SW480 (cell line): ENCODE data around the gene CLCN6.
A peak's percentile ranks its signal among the peaks of the same experiment; 100 is the strongest.

Experiments used
- DNase-seq: peaks from one replicate; pipeline ENCODE4 v3.0.0-alpha.2; 2016; ENCODE audit warnings: low spot score

CLCN6 gene

DNA sequence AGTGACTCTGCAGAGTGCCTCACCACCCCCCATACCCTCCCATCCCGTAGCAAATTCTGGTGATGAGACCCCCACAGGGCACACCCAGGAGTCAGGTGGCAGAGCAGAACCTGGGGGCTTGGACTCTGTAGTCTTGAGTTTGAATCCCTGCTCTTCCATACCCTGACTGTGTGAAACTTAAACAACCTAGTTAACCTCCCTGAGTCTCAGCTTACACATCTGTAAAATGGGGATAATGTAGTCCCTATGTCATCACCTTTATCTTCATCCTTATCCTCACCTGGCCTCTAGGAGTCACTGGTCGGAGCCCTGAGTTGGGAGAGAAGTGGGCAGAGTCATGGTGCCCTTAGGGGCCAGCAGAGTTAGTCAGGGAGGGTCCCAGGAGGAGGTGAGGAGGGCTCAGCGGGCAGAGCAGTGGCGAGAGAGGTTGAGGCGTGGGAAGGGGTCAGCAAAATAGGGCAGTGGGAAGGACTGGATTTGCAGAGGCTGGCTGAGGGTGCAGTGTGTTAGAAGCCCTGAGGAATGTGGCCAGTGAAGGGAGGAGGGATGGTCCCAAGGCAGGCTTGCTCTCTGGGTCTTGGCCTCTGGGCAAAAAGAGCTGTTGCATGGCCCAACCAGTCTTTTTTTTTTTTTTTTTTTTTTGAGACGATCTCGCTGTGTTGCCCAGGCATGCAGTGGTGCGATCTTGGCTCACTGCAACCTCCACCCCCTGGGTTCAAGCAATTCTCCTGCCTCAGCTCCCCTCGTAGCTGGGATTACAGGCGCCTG, 25.4 kb upstream of the CLCN6 start:
- DNase-seq = no peak

DNA sequence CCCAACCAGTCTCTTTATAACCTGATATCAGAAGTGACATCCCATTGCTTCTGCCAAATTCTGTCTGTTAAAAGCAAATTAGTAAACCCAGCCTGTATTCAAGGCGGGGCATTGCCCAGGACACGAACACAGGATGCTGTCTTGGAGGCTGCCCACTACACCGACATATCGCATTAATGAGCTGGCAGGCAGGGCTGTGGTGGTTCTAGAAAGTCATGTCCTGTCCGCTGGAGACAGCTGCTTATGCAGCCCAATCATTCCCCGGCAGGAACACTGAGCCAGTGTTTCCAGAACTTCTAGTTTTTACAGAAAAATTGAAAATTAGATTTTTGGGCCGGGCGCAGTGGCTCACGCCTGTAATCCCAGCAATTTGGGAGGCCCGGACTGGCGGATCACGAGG, 24.7 kb upstream of the CLCN6 start:
- no peak for DNase-seq

DNA sequence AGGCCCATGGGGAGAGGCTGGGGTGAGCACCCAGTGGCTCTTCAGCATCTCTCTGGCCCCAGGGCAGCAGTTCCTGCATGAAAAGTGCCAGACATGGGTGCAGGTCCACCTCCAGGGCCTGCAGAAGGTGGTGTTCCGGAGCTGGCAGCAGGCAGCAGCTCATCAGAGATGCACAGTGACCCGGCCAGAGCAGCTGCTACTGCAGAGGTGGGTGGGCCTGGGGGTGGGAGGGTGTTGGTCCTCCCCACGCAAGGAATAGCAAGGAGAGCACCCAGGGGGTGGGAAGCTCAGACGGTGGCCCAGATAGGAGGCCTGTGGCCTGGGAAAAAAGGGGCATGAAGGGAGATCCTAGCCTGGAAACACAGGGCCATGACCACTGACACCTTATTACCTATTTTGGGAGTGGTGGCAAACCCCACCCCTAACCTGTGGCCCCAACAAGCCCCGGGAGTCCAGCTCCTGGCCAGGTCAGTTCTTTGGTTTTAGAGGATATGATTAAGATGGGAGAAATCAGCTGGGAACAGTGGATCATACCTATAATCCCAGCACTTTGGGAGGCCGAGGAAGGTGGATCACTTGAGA, 23.8 kb upstream of the CLCN6 start:
- DNase-seq = no peak

DNA sequence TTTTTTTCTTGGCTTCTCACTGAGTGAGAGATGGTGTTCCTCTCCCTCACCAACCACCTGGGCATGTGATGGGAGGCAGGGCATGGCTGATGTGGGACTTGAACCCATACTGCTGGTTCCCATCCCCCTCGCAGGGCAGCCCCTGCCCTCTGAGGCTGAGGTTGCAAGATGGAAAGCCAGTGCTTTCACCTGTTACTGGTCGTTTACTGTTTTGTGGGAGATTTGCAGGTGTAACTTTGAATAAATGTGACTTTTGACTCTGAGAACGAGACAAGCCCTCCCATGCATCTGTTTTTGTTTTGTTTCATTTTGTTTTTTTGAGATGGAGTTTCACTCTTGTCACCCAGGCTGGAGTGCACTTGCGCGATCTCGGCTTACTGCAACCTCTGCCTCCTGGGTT, 22.4 kb upstream of the CLCN6 start:
- DNase-seq = no peak

DNA sequence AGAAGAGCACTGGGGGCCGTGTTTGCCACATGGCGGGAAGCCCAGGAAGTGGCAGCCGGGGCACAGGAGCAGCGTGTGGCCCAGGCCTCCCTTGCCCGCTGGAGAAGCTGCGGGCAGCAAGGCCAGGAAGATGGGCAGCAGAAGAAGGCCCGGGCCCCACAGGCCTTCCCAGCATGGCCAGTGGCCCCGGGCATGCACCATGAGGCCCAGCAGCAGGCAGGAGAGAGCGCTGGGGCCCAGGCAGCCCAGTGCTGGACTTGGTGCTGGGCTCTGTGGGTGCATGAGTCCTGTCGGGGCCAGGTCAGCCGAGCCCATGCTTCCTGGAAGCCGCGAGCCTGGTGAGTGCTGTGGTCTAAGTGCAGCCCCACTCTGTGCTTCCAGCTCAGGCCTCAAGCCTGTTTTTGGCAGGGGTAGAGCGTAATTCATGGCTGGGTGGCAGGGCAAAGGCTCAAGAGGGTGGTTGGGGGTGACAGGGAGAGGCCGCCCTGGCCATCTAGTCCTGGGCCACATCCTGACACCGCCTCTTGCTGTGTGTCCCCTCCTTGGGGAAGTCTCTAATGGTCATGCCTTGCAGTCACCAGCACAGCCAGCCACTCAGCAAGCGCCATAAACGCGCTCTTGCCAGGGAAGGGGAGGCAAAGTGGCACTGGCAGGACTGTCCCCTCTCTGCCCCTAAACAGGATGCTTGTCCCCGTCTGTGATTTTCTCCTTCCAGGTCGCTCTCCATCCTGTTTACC, 21.6 kb upstream of the CLCN6 start:
- no peak for DNase-seq

DNA sequence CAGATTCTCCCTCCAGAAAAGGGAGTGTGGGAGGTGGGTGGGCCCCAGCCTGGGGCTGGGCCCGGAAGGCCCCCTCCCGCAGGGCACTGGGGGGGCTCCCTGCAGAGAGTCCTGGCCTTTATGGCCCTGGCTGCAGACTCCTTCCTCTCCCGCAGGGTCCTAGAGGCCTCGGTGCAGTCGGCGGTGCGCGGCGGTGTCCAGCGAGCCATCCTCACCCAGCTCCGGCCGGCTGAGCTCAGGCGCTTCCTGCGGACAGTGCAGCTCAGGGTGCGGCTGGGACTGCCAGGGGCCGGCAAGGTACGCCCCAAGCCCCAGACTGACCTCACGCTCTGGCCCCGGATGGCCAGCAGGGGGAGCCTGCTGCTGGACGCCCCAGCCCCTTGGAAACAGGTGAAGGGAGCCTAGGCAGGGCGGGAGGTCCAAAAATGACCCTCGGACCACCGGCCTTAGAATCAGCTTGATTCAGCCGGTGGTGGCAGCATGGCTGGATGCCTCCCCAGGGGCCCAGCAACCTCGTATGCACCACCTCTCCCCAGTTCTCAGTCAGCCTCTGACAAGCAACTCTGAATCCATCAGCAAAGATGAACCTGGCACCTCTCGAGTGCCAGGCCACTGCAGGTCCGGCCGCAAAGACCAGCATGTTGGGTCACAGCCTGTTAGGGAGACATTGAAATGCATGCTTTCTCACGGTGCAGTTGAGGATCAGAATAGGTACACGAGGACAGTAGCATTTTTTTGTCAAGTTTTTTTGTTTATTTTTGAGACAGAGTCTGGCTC, 20.8 kb upstream of the CLCN6 start:
- DNase-seq = peak; percentile 49

DNA sequence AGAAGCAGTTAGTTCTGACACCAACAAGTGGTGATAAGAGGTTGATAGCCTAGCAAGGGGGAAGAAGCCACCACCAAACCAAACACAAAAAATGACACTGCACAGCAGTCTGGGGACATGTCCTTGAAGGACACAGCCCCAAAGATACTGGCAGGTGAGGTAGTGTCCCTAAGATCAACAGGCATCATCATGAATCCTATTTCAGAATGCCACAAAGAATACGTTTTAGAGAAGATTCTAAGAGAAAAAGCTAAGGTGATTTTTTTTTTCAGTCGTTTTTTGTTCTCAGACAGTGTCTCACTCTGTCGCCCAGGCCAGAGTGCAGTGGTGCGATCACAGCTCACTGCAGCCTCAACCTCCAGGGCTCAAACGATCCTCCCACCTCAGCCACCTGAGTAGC, 19.8 kb upstream of the CLCN6 start:
- no peak for DNase-seq

DNA sequence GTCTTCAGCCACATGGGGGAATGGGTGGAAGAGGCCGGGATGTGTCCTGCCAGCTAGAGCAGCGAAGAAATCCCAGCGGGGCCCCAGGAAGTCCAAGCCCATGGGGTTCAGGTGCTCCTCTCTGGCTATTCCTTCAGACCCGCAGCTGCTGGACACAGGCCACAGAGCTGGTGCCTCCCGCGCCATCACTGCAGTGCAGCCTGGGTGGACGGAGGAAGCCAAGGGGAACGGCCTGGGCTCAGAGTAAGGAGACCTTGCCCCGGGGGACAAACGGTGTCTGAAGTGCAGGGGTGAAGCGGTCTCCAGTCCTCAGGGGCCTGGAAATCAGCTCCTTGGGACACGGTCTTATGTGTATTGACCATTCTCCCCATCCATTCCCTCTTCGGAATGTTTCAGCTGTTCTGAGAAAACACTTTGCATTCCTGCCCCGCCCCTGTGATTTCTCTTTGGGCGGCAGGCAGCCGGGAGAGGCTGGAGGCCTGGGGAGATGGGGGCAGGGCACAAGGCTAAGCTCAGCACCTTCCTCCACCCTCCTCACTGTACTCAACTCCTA, 18.7 kb upstream of the CLCN6 start:
- DNase-seq = peak; percentile 9

DNA sequence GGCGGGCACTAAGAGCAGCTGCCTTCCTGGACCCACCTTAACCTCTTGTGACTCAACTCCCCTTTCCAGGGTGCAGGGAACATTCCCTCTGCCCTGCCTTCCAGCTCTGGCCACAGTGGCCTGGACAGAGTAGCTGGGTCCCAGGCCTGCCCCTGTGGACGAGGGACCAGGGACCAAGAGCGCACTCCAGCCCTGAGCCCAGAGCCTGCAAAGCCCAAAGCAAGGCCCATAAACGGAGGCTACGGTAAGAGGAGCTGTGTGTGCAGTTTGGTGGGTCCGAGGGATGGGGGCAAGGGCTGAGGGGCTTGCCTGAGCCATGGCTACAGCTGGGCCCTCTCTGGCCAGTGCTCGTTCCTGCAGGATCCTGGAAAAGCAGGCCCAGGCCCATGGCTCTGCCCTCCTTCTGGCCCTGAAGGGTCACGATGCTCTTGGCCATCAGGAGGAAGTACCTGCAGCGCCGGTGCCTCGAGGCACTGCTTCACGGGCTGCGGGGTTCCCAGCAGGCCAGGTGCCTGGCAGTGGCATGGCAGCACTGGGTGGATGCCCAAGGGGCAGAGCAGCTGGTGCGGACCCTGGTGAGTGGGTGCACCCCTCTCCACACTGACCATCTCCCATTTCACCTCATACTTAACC, 18.1 kb upstream of the CLCN6 start:
- no peak for DNase-seq

DNA sequence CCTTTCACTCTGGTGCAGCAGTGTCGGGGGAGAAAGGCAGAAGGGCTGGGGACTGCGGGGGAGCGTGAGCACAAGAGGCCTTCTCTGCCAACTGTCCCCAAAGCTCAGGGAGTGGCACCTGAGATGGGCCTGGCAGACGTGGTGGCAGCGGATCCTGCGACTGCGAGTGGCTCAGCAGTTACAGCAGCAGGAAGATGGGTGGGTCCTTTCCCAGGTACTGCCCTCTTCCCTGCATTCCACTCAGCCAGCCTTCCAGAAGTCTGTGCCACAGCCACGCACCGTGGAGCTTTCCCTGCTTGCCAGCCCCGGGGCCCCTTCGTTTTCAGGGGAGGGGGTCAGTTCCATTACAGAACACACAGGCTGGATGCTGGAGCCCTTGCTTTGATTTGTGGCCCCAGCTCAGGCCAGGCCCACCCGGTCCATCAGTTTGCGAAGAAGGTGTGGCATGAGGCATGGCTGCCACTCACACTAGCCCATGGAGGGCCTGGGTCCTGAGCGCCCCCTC, 17.4 kb upstream of the CLCN6 start:
- no peak for DNase-seq

DNA sequence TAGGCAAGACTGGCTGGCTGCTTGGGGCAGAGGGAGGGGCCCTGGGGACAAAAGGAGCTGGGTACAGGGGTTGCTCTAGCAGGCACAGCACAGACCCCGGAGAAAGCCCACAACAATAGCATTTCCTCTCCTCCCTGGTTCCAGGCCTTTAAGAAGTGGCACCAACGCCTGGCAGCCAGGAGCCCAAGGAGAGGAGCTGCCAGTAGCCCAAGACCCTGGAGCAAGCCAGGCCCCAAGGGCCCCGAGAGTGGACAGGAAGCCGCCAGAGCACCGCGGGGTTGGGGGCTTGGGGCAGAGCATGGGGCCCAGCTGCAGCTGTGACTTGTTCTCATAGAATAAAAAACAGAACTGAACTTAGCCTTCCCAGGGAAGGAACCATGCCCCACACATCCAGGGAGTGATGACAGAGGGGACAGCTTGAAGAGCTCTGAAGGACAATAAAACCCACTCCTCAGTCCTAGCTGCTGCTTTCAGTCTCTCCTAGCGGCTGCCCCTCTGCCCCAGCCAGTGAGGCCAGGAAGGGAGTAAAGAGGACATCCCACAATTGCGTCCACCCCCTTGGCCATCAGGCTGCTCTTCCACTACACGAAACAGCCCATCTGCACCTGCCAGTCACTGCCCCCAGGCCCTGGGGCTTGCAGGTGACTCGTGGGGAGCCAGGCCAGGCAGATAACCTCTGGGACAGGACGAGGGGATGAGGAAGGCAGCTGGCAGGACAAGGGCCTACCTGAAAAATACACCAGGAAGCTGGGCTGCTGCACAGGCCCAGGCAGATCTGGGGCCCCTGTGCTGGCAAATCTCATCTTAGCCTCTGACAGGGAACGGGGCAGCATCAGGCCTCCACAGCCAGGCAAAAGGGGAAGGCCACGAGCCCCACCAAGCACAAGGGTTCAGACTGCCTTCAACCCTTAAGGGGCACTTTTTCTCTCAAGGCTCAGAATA, 16.6 kb upstream of the CLCN6 start:
- DNase-seq = no peak

DNA sequence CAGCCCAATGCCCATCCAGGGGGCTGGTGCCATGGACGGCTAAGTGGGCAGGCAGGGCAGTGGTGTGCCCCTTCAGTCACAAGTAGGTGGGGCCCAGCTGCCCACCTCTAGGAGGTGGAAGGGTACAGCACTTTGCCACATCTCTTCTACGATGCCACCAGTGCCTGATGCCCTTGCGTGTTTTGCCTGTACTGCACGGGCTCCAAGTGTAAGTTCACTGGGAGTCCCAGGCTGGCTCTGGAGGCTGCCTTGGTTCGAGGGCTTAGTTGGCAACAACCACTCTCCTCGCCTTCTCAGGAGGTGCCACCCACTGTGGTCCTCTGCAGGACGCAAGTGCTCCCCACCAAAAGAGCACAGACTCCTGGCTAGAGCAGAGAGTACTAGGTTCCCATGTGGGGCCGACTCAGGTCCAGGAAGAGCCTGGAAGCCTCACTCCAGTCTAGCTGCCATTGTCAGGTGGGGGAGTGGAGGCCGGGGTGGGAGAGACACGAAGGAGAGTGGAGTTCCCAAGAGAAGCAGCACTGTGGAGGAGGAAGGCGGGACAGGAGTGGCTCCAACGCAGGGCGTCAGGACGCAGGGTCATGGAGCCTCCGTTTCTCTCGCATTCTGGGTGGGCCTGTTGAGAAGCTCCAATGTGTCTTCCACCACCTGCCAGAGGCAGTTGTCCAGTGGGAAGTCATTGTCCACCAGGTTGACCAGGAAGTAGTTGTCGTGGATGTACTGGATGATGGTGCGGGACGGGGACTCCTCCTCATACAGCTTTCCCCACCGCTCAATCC, 15.7 kb upstream of the CLCN6 start:
- no peak for DNase-seq

DNA sequence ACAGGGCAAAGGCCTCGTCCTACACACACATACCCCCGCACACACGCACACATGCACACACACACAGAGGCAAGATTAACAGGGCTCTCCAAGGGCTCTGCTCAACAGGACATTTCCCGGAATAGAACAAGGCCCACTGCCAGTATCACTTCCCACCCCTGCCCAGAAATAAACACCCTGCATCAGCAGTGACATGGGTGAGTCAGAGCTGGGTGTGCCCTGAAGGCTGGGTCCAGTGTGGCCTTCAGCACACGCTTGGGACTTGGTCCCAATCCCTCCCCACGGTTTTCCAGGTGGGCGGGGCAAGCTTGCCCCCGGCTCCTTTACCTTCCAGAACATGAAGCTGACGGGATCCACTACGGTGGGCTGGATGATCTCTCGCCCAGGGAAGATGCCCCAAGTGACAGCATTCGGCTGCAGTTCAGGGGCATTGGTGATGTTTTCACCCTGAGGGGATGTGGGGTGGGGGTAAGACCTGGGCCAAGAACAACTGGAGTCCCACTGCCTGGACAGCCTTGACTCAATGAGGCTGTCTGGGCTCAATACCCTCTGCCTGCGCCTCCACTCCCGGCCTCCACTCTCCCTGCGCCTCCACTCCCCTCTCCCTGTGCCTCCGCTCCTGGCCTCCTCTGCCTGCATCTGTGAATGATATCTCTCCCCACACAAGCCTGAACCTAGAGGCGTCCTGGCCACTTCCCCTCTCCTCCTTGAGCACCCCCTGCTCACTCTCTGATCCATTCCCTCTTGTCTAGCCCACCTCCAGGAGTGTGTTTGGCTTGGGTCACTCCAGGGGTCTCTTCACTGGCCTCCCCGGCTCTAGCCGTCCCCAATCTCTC, 14.9 kb upstream of the CLCN6 start:
- peak; percentile 59 for DNase-seq

DNA sequence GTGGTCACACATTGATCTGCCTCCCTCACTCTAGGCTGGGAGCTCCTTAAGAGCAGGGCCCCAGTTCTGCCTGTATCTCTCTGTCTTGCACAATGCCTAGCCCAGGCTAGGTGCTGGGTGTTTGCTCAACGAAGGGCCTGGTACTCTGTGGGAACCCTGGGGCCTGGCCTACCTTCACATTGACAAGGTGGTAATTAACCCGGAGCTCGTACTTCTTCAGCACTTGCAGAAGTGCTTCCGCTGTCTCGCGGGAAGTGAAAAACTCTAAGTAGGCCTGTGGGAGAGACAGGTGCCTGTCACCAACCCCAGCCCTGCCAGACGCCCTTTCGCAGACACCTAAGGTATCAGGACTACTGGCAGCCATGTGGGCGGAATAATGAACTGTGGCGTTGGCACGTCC, 13.9 kb upstream of the CLCN6 start:
- no peak for DNase-seq

DNA sequence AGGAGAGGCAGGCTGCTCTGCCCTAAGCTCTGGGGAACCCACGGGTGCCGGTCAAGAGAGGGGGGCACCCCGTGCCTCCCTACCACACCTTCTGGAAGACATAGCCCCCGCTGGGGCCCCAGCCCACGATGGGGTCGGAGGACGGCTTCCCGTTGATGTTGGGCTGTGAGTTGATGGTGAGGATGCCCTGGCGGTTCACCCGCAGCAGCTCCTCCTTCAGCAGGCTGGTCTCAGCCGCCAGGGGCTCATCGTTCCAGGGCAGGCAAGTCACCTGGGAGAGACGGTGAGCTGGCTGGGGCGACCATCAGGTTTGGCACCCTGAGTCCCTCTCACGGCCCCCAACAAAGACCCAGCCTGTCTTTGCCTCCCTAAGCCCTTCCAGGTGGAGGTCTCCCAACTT, 12.2 kb upstream of the CLCN6 start:
- DNase-seq = no peak

DNA sequence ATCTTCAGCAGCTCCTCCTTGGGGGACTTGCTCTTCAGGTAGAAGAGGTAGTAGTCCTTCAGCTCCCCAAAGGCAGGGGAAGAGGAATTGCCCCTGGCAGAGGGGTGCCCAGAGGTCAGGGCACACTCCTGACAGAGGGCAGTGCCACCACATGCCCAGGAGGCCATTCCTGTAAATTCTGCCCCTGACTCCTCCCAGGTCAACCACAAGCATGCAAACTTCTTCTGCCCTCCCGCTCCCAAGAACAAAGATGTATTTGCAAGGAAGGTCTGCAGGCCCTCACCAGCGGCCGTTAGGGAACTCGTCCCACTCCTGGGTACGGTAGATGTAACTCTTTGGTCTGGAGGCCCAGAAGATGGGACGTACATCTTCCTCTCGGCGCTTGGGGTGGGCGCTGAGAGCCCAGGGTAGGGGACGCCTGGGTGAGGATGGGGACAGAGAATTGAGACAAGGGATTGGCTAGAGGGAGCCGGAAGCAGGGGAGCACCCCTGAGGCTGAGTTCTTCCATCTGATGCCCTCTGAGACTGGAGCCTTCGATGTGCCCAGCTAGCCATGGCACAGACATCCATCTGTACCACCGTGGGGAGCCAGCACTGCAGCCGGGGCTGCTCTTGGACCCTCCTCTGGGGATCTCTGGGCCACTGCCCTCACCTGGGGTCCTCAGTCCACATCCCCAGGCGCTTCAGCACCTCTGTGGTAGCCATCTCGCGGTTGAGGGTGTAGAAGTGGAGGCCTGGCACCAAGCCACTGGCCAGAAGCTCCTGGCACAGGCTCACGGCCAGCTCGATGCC, 11.3 kb upstream of the CLCN6 start:
- DNase-seq = no peak

DNA sequence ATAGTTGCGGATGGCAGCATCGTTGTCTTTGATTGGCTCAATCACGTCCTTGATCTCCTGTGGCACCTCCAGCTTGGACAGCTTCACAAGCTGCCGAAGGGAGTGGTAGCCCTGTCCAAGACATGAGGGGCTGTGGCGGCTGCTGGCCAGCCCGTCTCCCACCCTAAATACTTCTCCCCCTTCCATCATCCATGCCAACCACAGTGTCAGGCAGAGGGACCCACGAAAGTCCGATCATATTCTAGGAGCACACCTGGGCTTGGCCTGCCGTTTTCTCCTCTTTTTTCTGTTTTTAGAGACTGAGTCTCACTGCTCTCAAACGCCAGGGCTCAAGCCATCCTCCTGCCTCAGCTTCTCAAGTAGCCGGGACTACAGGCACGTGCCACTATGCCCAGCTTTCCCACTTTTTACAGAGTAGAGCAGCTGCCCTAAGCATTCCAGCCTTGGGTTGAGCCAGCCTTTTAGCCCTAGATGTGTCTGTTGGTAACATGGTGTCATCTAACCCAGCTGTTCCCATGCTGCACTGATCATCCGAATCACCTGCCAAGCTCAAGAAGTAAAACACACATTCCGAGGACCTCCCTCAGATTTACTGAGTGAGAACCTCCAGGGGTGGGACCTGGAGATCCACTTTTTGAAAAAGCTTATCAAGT, 10.6 kb upstream of the CLCN6 start:
- DNase-seq = no peak
